Endothelial cell (in vitro differentiated cells): Measurements from ENCODE around the gene GLS. TPM values are rescaled to one million over a fixed set of nuclear protein-coding genes. Genes with fewer than 3 reads are reported as not detected.

Experiments used
- DNase-seq: peaks from one replicate; pipeline ENCODE4 v3.0.0; 2021; ENCODE audit warnings: low spot score
- H3K27ac Mint-ChIP-seq: one replicate; pipeline ENCODE4 v1.8.0; 2021; ENCODE audit warnings: mixed read lengths, inconsistent platforms; ENCODE audit not compliant: unreplicated experiment
- H3K27me3 Mint-ChIP-seq: one replicate; pipeline ENCODE4 v1.8.0; 2021; ENCODE audit warnings: mild to moderate bottlenecking, moderate library complexity, mixed read lengths, inconsistent platforms; ENCODE audit not compliant: unreplicated experiment
- H3K36me3 Mint-ChIP-seq: one replicate; pipeline ENCODE4 v1.8.0; 2021; ENCODE audit warnings: mild to moderate bottlenecking, low read depth, mixed read lengths, inconsistent platforms; ENCODE audit not compliant: unreplicated experiment
- H3K4me1 Mint-ChIP-seq: one replicate; pipeline ENCODE4 v1.8.0; 2021; ENCODE audit warnings: mild to moderate bottlenecking, mixed read lengths, inconsistent platforms; ENCODE audit not compliant: unreplicated experiment
- H3K4me3 Mint-ChIP-seq: one replicate; pipeline ENCODE4 v1.8.0; 2021; ENCODE audit warnings: mild to moderate bottlenecking, mixed read lengths, inconsistent platforms; ENCODE audit not compliant: unreplicated experiment
- H3K9me3 Mint-ChIP-seq: one replicate; pipeline ENCODE4 v1.8.0; 2021; ENCODE audit warnings: mixed read lengths, inconsistent platforms; ENCODE audit not compliant: unreplicated experiment
- CTCF ChIP-seq: fragments of 200-600 bp; sonication (generic); IDR thresholded peaks from one replicate; pipeline ENCODE4 v1.5.0; 2021; ENCODE audit warnings: antibody characterized with exemption; ENCODE audit not compliant: unreplicated experiment
- total RNA-seq: library from RNA; stranded (reverse); fragmentation: NEBNext Ultra II Directional; extraction: Animal tissue kit (Norgen Biotek cat#: 25700); gene quantifications from one replicate; pipeline ENCODE4 v1.2.1, GENCODE V29; 2021; ENCODE audit not compliant: unreplicated experiment

Gene GLS
- total RNA-seq, 1 donor from 2014 or later: 130 TPM

GRCh38 chr2:190889175-190889943, 8.7 kb downstream of the GLS start:
- Mint-ChIP-seq H3K27ac (peak overlapping the region; percentile 45), H3K9me3 (no peaks in the 10 kb centered on the region), H3K4me3 (no peak overlapping the region), H3K36me3 (no peaks in the 10 kb centered on the region), H3K27me3 (peaks cover 1% of the 10 kb centered on the region), H3K4me1 (peaks cover 26% of the 10 kb centered on the region)
- no peak for TF ChIP-seq CTCF
- DNase-seq: no peak

GRCh38 chr2:190891372-190891771, 10.8 kb downstream of the GLS start:
- Mint-ChIP-seq H3K27me3 (peaks cover 1% of the 10 kb centered on the region), H3K27ac (no peak overlapping the region), H3K36me3 (peaks cover under 1% of the 10 kb centered on the region), H3K4me3 (no peak overlapping the region), H3K9me3 (no peaks in the 10 kb centered on the region), H3K4me1 (peaks cover 22% of the 10 kb centered on the region)
- DNase-seq: no peak
- no peak for TF ChIP-seq CTCF

DNA sequence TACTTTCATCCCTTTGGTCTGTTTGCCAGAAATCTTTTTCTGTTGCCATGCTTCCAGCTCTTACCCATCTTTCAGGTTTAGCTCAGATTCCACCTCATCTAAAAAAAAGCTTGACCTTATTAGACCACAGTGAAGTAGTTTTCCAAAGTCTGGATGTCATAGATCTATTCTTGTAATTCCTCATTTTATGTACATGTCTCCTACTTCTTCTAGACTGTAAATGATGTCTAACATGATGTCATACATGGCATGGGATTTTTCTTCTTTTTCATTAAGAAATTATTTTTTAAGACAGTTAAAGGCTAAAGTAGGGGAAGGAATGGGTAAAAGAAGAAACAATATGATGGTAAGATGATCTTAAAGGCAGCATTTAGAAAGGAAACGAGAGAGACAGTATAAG, 11.3 kb downstream of the GLS start:
- no peak for DNase-seq
- H3K36me3 Mint-ChIP-seq: peaks cover 6% of the 10 kb centered on the region
- no peak overlapping the region for H3K27ac Mint-ChIP-seq
- TF ChIP-seq CTCF: no peak
- H3K4me3 Mint-ChIP-seq: no peak overlapping the region
- H3K9me3 Mint-ChIP-seq: no peaks in the 10 kb centered on the region
- H3K27me3 Mint-ChIP-seq: peaks cover 1% of the 10 kb centered on the region
- peaks cover 22% of the 10 kb centered on the region for H3K4me1 Mint-ChIP-seq

DNA sequence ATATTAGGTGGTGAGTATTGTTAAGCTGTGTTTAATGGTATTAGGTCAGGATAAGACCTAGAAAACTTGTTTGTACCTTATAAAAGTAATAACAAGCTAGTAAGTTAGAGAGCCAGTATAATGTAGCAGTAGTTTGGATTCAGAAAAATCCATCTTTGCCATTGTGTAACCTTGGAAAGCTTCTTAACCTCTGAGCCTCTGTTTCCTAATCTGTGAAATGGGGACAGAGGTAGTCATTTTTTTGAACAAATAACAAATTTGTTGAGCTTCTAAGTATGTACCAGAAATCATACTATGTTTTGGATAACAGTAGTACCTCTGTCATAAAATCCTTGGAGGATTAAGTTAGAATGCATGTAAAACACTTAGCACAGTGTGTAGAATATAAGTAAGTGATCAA, 12.5 kb downstream of the GLS start:
- peaks cover 1% of the 10 kb centered on the region for H3K27me3 Mint-ChIP-seq
- H3K4me3 Mint-ChIP-seq: no peak overlapping the region
- no peak for TF ChIP-seq CTCF
- H3K4me1 Mint-ChIP-seq: peaks cover 15% of the 10 kb centered on the region
- no peak for DNase-seq
- H3K36me3 Mint-ChIP-seq: peaks cover 7% of the 10 kb centered on the region
- no peak overlapping the region for H3K27ac Mint-ChIP-seq
- H3K9me3 Mint-ChIP-seq: no peaks in the 10 kb centered on the region

DNA sequence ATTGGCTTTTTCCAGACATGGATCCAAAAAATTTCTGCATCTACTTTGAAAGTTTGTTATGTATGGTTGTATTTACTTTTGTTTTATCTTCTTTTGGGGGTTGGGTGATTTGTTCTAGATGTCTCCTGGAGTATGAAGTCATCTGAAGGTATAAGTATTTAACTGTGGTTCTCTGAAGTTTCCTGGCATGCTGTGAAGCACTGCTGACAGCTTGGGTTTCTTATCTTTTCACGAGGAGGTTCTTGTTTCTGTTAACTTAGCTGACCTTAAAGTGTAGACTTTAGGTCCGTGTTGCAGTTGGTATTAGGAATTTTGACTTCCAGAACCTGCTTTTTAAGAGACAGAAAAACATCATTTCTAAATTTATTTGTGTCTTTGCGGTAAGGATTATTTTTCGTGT, 15.9 kb downstream of the GLS start:
- peaks cover 9% of the 10 kb centered on the region for H3K36me3 Mint-ChIP-seq
- H3K27me3 Mint-ChIP-seq: no peaks in the 10 kb centered on the region
- no peak for TF ChIP-seq CTCF
- no peaks in the 10 kb centered on the region for H3K9me3 Mint-ChIP-seq
- no peaks in the 10 kb centered on the region for H3K4me1 Mint-ChIP-seq
- H3K4me3 Mint-ChIP-seq: no peak overlapping the region
- H3K27ac Mint-ChIP-seq: no peak overlapping the region
- DNase-seq: no peak
